M059J (cell line): ENCODE results near the gene SOST. TPM values are rescaled to one million over a fixed set of nuclear protein-coding genes. Genes with fewer than 3 reads are reported as not detected.
"Not testable (repeated sequence)": the region's sequence is repeated elsewhere in the genome, so short reads cannot be mapped to it uniquely, and the experiment has no call there.

ENCODE experiments used
- DNase-seq: peaks from one replicate; pipeline ENCODE4 v3.0.0-alpha.2; 2012; ENCODE audit warnings: low read depth
- total RNA-seq: library from RNA; depleted of rRNA; stranded (reverse); fragments of >200 nt; shearing (Covaris generic); gene quantifications from 2 replicates; pipeline ENCODE4 v1.2.3, GENCODE V29; 2014; rRNA removed

Gene SOST
- total RNA-seq = not detected in 2 replicates

- DNase-seq = no peak
These were observed at the start of gene SOST for GRCh38 chr17:43758497-43759174. Gene SOST, minus strand, starts transcription at chr17:43758791. Its CDS starts 50 bp downstream, at chr17:43758741.

- DNase-seq = no peak
These were observed 49.5 kb upstream of the SOST start for GRCh38 chr17:43808076-43808475.

- no peak for DNase-seq
These were observed 46.5 kb upstream of the SOST start for GRCh38 chr17:43805117-43805516.

- DNase-seq = no peak
These were observed 45.2 kb upstream of the SOST start for GRCh38 chr17:43803758-43804157.

GRCh38 chr17:43801844-43802243 lies 43.3 kb upstream of the SOST start:
- DNase-seq = no peak

- DNase-seq = no peak
These were observed 42.1 kb upstream of the SOST start for GRCh38 chr17:43800736-43801135.

- DNase-seq = no peak
These were observed 40.5 kb upstream of the SOST start for GRCh38 chr17:43799047-43799446.

GRCh38 chr17:43798024-43798423 lies 39.4 kb upstream of the SOST start:
- DNase-seq = not testable (repeated sequence)

- DNase-seq = not testable (repeated sequence)
These were observed 34.1 kb upstream of the SOST start for GRCh38 chr17:43792668-43793067.

- peak; percentile 29 for DNase-seq
These were observed 33.0 kb upstream of the SOST start for GRCh38 chr17:43791589-43791988.

GRCh38 chr17:43790311-43790940 lies 31.8 kb upstream of the SOST start:
- DNase-seq = no peak

GRCh38 chr17:43789482-43789881 lies 30.9 kb upstream of the SOST start:
- DNase-seq = no peak

- no peak for DNase-seq
These were observed 29.9 kb upstream of the SOST start for GRCh38 chr17:43788540-43788939.

- no peak for DNase-seq
These were observed 29.1 kb upstream of the SOST start for GRCh38 chr17:43787728-43788127.

- DNase-seq = peak; percentile 70
These were observed 26.1 kb upstream of the SOST start for GRCh38 chr17:43784628-43785101.

- peak; percentile 81 for DNase-seq
These were observed 25.5 kb upstream of the SOST start for GRCh38 chr17:43784068-43784467.

- no peak for DNase-seq
These were observed 24.5 kb upstream of the SOST start for GRCh38 chr17:43782913-43783680.

GRCh38 chr17:43780135-43780534 lies 21.5 kb upstream of the SOST start, which contains the start of gene CFAP97D1:
Gene CFAP97D1, plus strand, starts transcription at chr17:43780435. Its CDS starts 28 bp downstream, at chr17:43780463.
- no peak for DNase-seq

GRCh38 chr17:43779145-43780125 lies 20.8 kb upstream of the SOST start:
- no peak for DNase-seq

GRCh38 chr17:43778337-43779144 lies 19.9 kb upstream of the SOST start, which contains the start of gene DUSP3:
Gene DUSP3, minus strand, starts transcription at chr17:43778977. Its CDS starts 53 bp downstream, at chr17:43778924.
- peak; percentile 94 for DNase-seq
